ENCODE results near the gene SPNS3. TPM values are rescaled to one million over a fixed set of nuclear protein-coding genes. Genes with fewer than 3 reads are reported as not detected.

The SPNS3 gene
- total RNA-seq (not detected in 2 replicates), polyA plus RNA-seq (not detected in 2 replicates)

DNA sequence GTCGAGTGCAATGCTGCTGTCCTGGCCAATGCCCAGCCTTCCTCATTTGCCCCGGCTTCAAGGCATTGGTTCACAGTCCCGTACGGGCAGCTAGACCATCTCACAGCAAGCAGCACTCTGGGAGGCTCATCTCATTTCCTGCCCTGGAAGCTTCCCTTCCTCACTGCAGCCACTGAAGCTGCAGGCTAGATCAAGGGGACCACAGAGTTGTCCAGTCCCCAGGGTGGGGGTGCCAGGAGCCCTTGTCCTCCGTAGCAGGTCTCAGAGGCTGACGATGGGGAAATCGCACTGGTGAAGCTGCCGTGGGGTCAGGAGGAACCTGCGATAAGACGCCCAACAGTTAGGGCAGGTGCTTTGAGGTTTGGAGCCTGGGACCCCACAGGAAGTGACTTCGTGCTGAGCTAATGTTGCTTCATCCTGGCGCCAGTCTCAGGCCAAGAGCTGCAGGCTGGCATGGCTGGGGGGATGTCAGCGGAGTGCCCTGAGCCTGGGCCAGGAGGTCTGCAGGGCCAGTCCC lies at the start of gene SPNS3:
SPNS3 (plus strand) TSS at position 426 of the 517 bp plus-strand sequence; CDS start at position 454, 28 bp downstream.
- TF ChIP-seq CTCF (IDR thresholded peaks at IDR 0.05; ENCODE audit: low read depth, low read length), result no peak

DNA sequence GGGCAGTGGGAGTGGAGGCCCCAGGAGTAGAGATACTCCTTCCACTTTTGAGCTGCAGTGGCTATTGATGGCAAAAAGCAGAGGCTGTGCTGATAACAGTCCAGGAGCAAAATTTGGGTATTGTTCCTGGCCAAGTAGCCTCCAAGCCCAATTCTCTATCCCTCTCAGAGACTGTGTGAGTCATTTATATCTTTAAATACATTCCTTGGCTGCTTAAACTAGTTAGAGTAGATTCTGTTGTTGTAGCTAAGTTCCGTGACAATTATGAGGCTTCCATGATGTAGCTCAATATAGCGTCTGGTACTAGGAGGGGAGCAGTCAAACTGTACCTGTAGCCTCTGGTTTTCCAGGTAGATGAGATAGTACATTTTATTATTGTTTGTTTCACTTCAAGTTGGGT lies 47.3 kb upstream of the SPNS3 start:
- Histone ChIP-seq H3K36me3 (no peaks in the 10 kb centered on the region), H3K4me1 (ENCODE audit: low read depth) (peaks cover 6% of the 10 kb centered on the region), H3K9me3 (ENCODE audit: low read depth) (no peaks in the 10 kb centered on the region), H3K27ac (peak overlapping the region; percentile 34), H3K4me3 (no peak overlapping the region), H3K27me3 (no peaks in the 10 kb centered on the region)
- DNase-seq (ENCODE audit: low read depth in 1 of 2, low spot score in 1 of 2), result peak in 1 of 2 donors; percentile 23
- no peak for TF ChIP-seq CTCF (IDR thresholded peaks at IDR 0.05; ENCODE audit: low read depth, low read length)

More for the DNA sequence above, at the start of gene SPNS3:
- no peak within 1 kb of the TSS for H3K27ac ChIP-seq
- H3K36me3 ChIP-seq, result no peaks in the 10 kb centered on the region
- no peak within 1 kb of the TSS for H3K4me3 ChIP-seq
- H3K27me3 ChIP-seq, result no peaks in the 10 kb centered on the region
- H3K4me1 ChIP-seq (ENCODE audit: low read depth), result no peaks in the 10 kb centered on the region
- H3K9me3 ChIP-seq (ENCODE audit: low read depth), result no peaks in the 10 kb centered on the region
- no peak for DNase-seq (ENCODE audit: low read depth in 1 of 2, low spot score in 1 of 2)

DNA sequence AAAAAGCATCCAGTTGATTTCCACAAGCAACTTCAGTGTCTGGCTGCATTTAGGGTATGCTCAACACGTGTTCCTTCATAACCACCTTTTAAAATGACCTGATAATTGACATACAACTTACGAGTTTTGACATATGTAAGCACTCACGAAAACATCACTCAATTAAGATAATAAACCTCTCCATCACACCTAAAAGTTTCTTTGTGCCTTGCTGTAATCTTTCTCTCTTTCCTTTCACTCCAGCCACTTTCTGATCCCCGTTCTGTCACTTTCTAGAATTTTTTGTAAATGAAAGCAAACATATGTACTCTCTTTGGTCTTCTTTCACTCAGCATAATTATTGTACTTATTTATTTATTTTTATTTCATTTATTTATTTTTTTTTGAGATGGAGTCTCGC lies 46.6 kb upstream of the SPNS3 start:
- H3K36me3 ChIP-seq, result no peaks in the 10 kb centered on the region
- H3K9me3 ChIP-seq (ENCODE audit: low read depth), result no peaks in the 10 kb centered on the region
- H3K4me3 ChIP-seq, result no peak overlapping the region
- no peaks in the 10 kb centered on the region for H3K27me3 ChIP-seq
- no peak for DNase-seq (ENCODE audit: low read depth in 1 of 2, low spot score in 1 of 2)
- H3K27ac ChIP-seq, result no peak overlapping the region
- no peak for TF ChIP-seq CTCF (IDR thresholded peaks at IDR 0.05; ENCODE audit: low read depth, low read length)
- peaks cover 6% of the 10 kb centered on the region for H3K4me1 ChIP-seq (ENCODE audit: low read depth)

GRCh38 chr17:4389079-4389478 lies 44.7 kb upstream of the SPNS3 start:
- Histone ChIP-seq H3K36me3 (no peaks in the 10 kb centered on the region), H3K4me3 (no peak overlapping the region), H3K27me3 (no peaks in the 10 kb centered on the region), H3K9me3 (ENCODE audit: low read depth) (no peaks in the 10 kb centered on the region), H3K4me1 (ENCODE audit: low read depth) (peaks cover 6% of the 10 kb centered on the region), H3K27ac (no peak overlapping the region)
- no peak for DNase-seq (ENCODE audit: low read depth in 1 of 2, low spot score in 1 of 2)
- TF ChIP-seq CTCF (IDR thresholded peaks at IDR 0.05; ENCODE audit: low read depth, low read length), result no peak

DNA sequence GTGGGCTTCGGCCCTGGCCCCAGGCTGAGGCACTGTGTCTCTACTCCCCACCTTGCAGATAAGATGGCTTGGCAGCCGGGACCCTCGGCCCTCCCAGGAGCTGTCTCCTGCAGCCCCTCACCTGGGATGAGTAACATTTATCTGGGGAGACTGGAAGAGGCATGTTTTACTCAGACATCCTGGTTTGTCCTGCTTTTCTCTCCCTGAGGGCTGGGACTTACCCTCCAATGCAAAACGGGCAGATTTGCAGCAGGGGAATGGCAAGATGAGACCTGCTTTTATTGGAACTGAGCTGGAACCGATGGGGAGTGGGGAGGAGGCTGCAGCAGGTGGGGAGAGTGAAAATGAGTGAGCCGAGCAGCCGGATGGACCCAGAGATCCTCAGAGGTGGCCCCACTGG lies 39.9 kb upstream of the SPNS3 start:
- Histone ChIP-seq H3K27me3 (no peaks in the 10 kb centered on the region), H3K4me3 (no peak overlapping the region), H3K27ac (no peak overlapping the region), H3K9me3 (ENCODE audit: low read depth) (no peaks in the 10 kb centered on the region), H3K36me3 (no peaks in the 10 kb centered on the region), H3K4me1 (ENCODE audit: low read depth) (peaks cover 2% of the 10 kb centered on the region)
- DNase-seq (ENCODE audit: low read depth in 1 of 2, low spot score in 1 of 2), result no peak
- no peak for TF ChIP-seq CTCF (IDR thresholded peaks at IDR 0.05; ENCODE audit: low read depth, low read length)

Measured in cardiac muscle cell (in vitro differentiated cells and primary cell).